GM21360 (cell line): ENCODE results near the gene CAMK2A.

Experiments
- ATAC-seq: cut with Tn5 transposase; IDR thresholded peaks from one replicate; pipeline ENCODE4 v1.9.1; 2021; ENCODE audit warnings: mild to moderate bottlenecking, moderate library complexity; ENCODE audit not compliant: unreplicated experiment

CAMK2A gene

DNA sequence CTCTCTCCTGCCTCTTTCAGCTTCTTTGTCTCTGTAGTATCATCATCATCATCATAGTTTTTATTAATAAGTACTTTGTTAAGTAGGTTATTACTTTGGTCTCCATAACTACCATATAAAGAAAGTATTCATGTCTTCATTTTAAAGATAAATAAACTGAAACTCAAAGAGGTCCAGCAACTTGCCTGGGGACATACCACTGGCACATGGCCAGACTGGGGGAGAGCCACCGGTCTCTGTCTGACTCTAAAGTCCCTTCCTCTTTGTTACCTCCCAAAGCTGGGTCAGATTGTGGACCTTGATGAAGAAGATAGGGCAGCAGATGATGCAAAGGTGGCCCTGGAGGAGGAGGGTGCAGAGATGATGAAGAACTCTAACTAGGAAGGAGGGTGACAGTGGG, 114.5 kb downstream of the CAMK2A start:
- no peak for ATAC-seq

DNA sequence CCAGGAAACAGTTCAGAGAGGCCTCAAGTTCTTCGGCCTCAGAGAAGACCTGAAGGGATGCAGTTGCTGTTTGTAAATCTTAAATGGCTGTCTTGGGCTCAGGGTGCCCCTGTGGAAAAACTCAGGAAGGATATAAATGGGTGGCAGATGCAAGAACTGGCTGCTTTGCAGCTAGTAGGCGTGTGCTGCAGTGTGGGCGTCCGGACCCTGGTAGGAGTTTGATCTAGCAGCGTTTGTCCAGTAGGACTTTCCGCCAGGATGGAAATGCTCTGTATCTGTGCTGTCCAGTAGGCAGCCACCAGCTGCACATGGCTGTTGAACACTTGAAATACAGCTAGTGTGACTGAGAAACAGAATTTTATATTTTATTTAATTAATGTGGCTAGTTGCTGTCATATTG, 115.3 kb downstream of the CAMK2A start:
- ATAC-seq: no peak

DNA sequence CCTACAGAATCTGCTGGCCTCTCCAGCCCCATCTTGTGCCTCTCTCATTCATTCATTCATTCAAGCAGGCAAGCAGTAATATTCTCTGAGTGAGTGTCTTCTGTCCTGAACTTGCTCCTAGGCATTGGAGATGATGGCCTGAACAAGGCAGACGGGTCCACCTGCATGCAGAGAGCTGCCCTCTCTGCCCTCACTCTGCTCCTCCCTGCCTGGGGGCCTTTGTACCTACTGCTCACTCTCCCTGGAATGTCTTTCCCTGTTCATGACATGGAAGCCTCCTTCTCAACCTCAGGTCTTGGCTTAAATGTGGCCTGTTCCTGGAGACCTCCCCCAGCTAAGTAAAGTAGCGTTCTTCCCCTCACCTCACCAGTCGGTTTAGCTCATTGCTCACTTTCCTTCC, 116.4 kb downstream of the CAMK2A start:
- no peak for ATAC-seq

GRCh38 chr5:150172556-150172955, 117.0 kb downstream of the CAMK2A start:
- ATAC-seq: no peak

DNA sequence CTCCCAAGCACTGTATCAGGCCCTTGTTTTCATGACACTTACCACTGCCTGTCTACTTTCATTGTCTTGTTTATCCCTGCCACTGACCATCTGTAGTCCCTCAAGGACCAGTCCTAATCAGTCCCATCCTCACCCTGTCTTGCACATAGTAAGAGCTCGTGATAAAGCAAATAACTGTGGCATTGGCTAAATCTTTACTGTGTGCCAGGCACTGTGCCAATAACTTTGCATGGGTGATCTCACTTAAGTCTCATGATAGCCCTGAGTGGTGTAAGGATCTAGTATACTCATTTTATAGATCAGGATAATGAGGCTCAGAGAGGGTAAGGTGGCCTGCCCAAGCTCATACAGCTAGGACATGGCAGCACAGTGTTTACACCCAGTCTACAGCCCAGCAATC, 117.4 kb downstream of the CAMK2A start:
- no peak for ATAC-seq
